ENCODE data around the gene MSGN1.
A peak's percentile ranks its signal among the peaks of the same experiment; 100 is the strongest.
"Not testable (repeated sequence)": the region's sequence is repeated elsewhere in the genome, so short reads cannot be mapped to it uniquely, and the experiment has no call there.

Gene MSGN1

GRCh38 chr2:17805166-17805565 is 11.1 kb upstream of the MSGN1 start:
- no peak for DNase-seq (ENCODE audit: low read depth, low spot score)

GRCh38 chr2:17805717-17806363 is 10.4 kb upstream of the MSGN1 start:
- no peak for DNase-seq (ENCODE audit: low read depth, low spot score)

- no peak for DNase-seq (ENCODE audit: low read depth, low spot score)
These were observed 3.1 kb upstream of the MSGN1 start for GRCh38 chr2:17813010-17813741.

- DNase-seq (ENCODE audit: low read depth, low spot score) = peak; percentile 9
These were observed 2.4 kb upstream of the MSGN1 start for GRCh38 chr2:17813742-17814473.

- no peak for DNase-seq (ENCODE audit: low read depth, low spot score)
These were observed 1.7 kb upstream of the MSGN1 start for GRCh38 chr2:17814601-17815000.

- DNase-seq (ENCODE audit: low read depth, low spot score) = no peak
These were observed 634 bp upstream of the MSGN1 start for GRCh38 chr2:17815468-17816184.

- DNase-seq (ENCODE audit: low read depth, low spot score) = no peak
These were observed 2.1 kb downstream of the MSGN1 start for GRCh38 chr2:17818235-17818815.

- DNase-seq (ENCODE audit: low read depth, low spot score) = no peak
These were observed 4.8 kb downstream of the MSGN1 start for GRCh38 chr2:17821080-17821479.

- no peak for DNase-seq (ENCODE audit: low read depth, low spot score)
These were observed 5.5 kb downstream of the MSGN1 start for GRCh38 chr2:17821535-17822444.

GRCh38 chr2:17822445-17823117 is 6.3 kb downstream of the MSGN1 start:
- DNase-seq (ENCODE audit: low read depth, low spot score) = no peak

- DNase-seq (ENCODE audit: low read depth, low spot score) = not testable (repeated sequence)
These were observed 7.4 kb downstream of the MSGN1 start for GRCh38 chr2:17823646-17824045.

- no peak for DNase-seq (ENCODE audit: low read depth, low spot score)
These were observed 11.1 kb downstream of the MSGN1 start for GRCh38 chr2:17827316-17827715.

- no peak for DNase-seq (ENCODE audit: low read depth, low spot score)
These were observed 11.5 kb downstream of the MSGN1 start for GRCh38 chr2:17827785-17828184.

GRCh38 chr2:17830053-17831034 is 14.1 kb downstream of the MSGN1 start:
- peak; percentile 33 for DNase-seq (ENCODE audit: low read depth, low spot score)

- no peak for DNase-seq (ENCODE audit: low read depth, low spot score)
These were observed 19.3 kb downstream of the MSGN1 start for GRCh38 chr2:17835516-17835915.

- no peak for DNase-seq (ENCODE audit: low read depth, low spot score)
These were observed 23.7 kb downstream of the MSGN1 start for GRCh38 chr2:17839959-17840358.

GRCh38 chr2:17843457-17843856 is 27.2 kb downstream of the MSGN1 start:
- no peak for DNase-seq (ENCODE audit: low read depth, low spot score)

GRCh38 chr2:17845806-17846205 is 29.5 kb downstream of the MSGN1 start:
- DNase-seq (ENCODE audit: low read depth, low spot score) = no peak

GRCh38 chr2:17846676-17847075 is 30.4 kb downstream of the MSGN1 start:
- no peak for DNase-seq (ENCODE audit: low read depth, low spot score)

All from smooth muscle cell of the brain vasculature (primary cell).